ENCODE data around the gene CPNE1.
"Not testable (repeated sequence)": the region's sequence is repeated elsewhere in the genome, so short reads cannot be mapped to it uniquely, and the experiment has no call there.

- TF ChIP-seq CTCF (conservative IDR thresholded peaks at IDR 0.05 in 1 of 2, IDR thresholded peaks at IDR 0.05 in 1 of 2; ENCODE audit: low read depth in 1 of 2, low read length in 2 of 2); EZH2 (IDR thresholded peaks at IDR 0.05; ENCODE audit: low read length, missing control alignments): not testable (repeated sequence)
These were observed 48.4 kb upstream of the CPNE1 start for GRCh38 chr20:35713120-35713519.

All from fibroblast of lung (primary cell).